Body of pancreas (tissue), 4 donors: ENCODE results near the gene PINK1.

Source experiments
- POLR2A ChIP-seq, 3 donors: fragments of 450-650 bp; IDR thresholded peaks; one replicate each; pipeline ENCODE4 v1.6.1; 2016; ENCODE audit warnings: antibody characterized with exemption in 3 of 3, mild to moderate bottlenecking in 2 of 3
- TF ChIP-seq, protein P1 (sequence below), 7 experiments: fragments of 450-650 bp in 4 of 7; fragments of 200-600 bp in 3 of 7; sonication (generic) in 3 of 7; IDR thresholded peaks; one replicate each; pipeline ENCODE4 v1.5.1; 2016 to 2019; ENCODE audit warnings: antibody characterized with exemption in 7 of 7

DNA sequence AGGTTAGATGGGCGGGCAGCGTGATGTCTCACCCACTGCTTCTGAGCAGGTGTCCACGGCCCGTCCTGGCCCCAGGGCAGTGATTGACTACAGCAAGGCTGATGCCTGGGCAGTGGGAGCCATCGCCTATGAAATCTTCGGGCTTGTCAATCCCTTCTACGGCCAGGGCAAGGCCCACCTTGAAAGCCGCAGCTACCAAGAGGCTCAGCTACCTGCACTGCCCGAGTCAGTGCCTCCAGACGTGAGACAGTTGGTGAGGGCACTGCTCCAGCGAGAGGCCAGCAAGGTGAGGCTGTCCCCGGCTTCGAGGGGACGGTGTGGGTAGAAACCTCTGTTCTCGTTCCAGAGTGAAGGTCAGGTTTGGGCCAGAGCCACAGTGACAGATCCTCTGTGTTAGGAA is 15.7 kb downstream of the PINK1 start:
- TF ChIP-seq, protein P1, sequence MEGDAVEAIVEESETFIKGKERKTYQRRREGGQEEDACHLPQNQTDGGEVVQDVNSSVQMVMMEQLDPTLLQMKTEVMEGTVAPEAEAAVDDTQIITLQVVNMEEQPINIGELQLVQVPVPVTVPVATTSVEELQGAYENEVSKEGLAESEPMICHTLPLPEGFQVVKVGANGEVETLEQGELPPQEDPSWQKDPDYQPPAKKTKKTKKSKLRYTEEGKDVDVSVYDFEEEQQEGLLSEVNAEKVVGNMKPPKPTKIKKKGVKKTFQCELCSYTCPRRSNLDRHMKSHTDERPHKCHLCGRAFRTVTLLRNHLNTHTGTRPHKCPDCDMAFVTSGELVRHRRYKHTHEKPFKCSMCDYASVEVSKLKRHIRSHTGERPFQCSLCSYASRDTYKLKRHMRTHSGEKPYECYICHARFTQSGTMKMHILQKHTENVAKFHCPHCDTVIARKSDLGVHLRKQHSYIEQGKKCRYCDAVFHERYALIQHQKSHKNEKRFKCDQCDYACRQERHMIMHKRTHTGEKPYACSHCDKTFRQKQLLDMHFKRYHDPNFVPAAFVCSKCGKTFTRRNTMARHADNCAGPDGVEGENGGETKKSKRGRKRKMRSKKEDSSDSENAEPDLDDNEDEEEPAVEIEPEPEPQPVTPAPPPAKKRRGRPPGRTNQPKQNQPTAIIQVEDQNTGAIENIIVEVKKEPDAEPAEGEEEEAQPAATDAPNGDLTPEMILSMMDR (IDR thresholded peaks at IDR 0.05) = no peak
- no peak for TF ChIP-seq POLR2A (IDR thresholded peaks at IDR 0.05)
